ENCODE results near the gene TTC7B.

DNA sequence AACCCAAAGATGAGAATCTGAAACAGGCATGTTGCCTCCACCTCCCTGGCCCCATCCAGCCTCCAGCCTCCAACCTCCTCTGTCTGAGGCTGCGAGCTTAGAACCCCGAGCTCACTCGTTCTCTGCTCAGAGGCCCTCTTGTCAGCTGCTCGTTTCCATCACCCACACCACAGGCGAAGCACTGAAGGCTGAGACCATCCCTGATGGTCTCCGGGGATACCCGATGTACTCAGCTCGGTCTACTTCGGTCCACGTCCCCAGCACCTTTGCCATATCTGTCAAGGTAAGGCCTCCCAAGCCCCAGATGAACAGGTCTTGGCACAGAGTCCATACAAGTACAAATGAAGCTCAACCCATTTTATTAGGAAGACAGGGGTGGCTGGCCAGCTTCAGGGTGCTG, 72.4 kb downstream of the TTC7B start:
- TF ChIP-seq CTCF (IDR thresholded peaks at IDR 0.05; ENCODE audit: poor library complexity, severe bottlenecking), result no peak
- no peak for TF ChIP-seq POLR2AphosphoS5 (IDR thresholded peaks at IDR 0.05)
- TF ChIP-seq REST (IDR thresholded peaks at IDR 0.05; ENCODE audit: borderline replicate concordance), result no peak
- TF ChIP-seq RAD21 (conservative IDR thresholded peaks at IDR 0.05), result no peak
- TF ChIP-seq EP300 (conservative IDR thresholded peaks at IDR 0.05; ENCODE audit: poor library complexity, severe bottlenecking), result no peak
- no peak for TF ChIP-seq TAF1 (IDR thresholded peaks at IDR 0.05; ENCODE audit: low read depth)
